ENCODE results near the gene CMTM2.

The CMTM2 gene

DNA sequence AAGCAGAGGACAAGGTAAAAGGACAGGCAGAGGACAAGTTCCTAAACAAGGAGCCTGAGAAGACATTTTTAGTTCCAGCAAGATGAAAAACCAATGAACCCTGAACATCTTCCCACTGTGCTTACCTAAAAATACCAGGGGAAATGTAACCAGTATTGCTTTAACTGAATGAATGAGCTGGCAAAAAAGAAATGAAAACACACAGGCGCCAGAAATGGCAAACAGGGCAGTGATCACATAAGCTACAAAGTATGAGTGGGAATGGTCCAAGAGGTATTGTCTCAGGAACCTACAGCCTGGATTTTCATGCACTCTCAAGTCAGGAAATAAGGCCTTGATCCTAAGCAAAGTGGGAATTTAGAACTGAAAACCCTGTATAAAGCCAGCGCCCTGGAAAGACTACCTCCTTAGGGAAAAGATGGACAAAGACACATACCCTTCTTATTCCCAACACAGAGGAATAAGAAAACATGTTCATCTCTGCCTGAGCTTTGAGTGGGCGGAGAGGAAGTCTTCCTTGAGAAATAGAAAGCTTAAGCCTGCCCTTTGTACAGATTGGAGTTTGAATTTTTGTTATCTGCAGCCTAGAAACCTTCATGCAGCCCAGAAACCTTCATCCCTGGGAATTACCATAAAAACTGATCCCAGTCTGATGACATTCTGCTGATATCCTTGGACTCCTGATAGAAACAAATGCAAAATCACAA lies 2.1 kb downstream of the CMTM2 start:
- Histone ChIP-seq H3K4me2 (ENCODE audit: low read depth, low read length, poor library complexity, severe bottlenecking) (no peak overlapping the region), H3K27ac (ENCODE audit: low read depth, low read length) (no peak overlapping the region)
- TF ChIP-seq EZH2phosphoT487 (conservative IDR thresholded peaks at IDR 0.05; ENCODE audit: low read length): no peak
- TF ChIP-seq, protein P1, sequence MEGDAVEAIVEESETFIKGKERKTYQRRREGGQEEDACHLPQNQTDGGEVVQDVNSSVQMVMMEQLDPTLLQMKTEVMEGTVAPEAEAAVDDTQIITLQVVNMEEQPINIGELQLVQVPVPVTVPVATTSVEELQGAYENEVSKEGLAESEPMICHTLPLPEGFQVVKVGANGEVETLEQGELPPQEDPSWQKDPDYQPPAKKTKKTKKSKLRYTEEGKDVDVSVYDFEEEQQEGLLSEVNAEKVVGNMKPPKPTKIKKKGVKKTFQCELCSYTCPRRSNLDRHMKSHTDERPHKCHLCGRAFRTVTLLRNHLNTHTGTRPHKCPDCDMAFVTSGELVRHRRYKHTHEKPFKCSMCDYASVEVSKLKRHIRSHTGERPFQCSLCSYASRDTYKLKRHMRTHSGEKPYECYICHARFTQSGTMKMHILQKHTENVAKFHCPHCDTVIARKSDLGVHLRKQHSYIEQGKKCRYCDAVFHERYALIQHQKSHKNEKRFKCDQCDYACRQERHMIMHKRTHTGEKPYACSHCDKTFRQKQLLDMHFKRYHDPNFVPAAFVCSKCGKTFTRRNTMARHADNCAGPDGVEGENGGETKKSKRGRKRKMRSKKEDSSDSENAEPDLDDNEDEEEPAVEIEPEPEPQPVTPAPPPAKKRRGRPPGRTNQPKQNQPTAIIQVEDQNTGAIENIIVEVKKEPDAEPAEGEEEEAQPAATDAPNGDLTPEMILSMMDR (IDR thresholded peaks at IDR 0.05; ENCODE audit: insufficient read depth, low read length, poor library complexity, severe bottlenecking): no peak

DNA sequence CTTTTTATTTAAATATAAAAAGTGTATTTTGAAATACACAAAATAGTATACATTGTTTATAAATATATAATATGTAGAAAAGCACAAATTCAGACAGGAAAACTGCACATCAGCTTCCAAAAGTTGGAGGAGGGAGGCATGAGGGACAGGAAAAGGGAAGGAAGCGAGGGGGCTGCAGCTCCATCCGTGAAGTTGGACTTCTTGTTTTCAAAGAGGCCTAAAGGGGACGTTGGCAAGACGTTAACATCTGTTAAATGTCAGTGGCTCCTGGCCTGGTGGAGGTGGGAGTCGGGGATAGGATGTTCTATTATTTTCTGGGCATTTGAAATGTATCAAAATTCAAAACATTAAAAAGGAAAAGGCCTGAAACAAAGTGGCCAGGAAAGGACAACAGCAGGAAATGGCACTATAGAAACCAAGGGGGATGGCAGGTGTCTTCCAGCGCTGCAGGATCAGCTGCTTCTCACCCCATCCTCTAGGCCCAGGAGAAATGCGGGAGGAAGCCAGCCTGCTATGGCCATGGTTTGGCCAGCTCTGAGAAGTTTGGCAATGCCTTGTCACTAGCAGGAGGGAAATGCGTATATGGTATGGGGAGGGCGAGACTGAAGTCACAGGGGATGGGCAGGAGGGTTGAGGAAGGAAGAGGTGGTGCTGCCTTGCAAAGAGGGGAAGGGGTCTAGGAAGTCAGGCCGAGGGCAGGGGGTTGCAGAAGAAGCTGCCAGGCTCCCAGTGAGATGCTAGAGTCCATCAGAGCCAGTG lies 6.4 kb downstream of the CMTM2 start:
- H3K27ac ChIP-seq (ENCODE audit: low read depth, low read length): no peak overlapping the region

More for the DNA sequence above, 2.1 kb downstream of the CMTM2 start:
- no peaks in the 10 kb centered on the region for H3F3A ChIP-seq (ENCODE audit: insufficient read depth)
- no peak overlapping the region for H3K4me3 ChIP-seq (ENCODE audit: insufficient read depth, low read length, poor library complexity, severe bottlenecking)
- H3K79me2 ChIP-seq (ENCODE audit: insufficient read depth, low read length): no peaks in the 10 kb centered on the region
- H2AFZ ChIP-seq (ENCODE audit: low read depth, low read length, severe bottlenecking): no peak overlapping the region
- H3K9me2 ChIP-seq (replicated peaks; ENCODE audit: insufficient read depth, low read length): no peaks in the 10 kb centered on the region
- H3K9me3 ChIP-seq (ENCODE audit: insufficient read depth, low read length): no peaks in the 10 kb centered on the region
- no peaks in the 10 kb centered on the region for H3K36me3 ChIP-seq (ENCODE audit: low read length)
- H3K27me3 ChIP-seq (ENCODE audit: low read length): no peaks in the 10 kb centered on the region
- no peaks in the 10 kb centered on the region for H4K20me1 ChIP-seq (ENCODE audit: low read depth, low read length)
- no peak overlapping the region for H3K9ac ChIP-seq (ENCODE audit: low read length)

DNA sequence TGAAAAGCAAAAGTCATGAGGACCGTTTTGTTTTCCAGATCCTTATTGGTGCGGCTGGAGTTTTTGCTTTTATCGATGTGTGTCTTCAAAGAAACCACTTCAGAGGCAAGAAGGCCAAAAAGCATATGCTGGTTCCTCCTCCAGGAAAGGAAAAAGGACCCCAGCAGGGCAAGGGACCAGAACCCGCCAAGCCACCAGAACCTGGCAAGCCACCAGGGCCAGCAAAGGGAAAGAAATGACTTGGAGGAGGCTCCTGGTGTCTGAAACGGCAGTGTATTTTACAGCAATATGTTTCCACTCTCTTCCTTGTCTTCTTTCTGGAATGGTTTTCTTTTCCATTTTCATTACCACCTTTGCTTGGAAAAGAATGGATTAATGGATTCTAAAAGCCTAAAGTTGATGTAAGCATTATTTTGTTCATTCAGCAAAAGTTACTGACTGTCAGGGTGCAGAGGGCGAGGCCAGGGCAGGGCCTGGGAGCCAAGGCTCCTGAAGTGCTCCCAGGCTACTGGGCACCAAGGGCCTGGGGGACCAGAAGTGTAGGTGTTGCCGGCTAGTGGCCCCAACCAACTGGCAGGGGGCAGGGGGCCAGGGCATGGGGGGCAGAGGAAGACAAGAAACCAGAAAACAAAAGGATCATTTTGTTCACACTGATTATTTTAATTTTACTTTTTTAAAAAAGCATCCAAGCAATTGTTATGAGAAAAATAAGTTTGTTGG lies 8.8 kb downstream of the CMTM2 start:
- Histone ChIP-seq H4K20me1 (ENCODE audit: low read depth, low read length) (no peaks in the 10 kb centered on the region), H3K79me2 (ENCODE audit: insufficient read depth, low read length) (no peaks in the 10 kb centered on the region), H3K27ac (ENCODE audit: low read depth, low read length) (no peak overlapping the region), H3K27me3 (ENCODE audit: low read length) (no peaks in the 10 kb centered on the region), H3F3A (ENCODE audit: insufficient read depth) (no peaks in the 10 kb centered on the region), H3K9ac (ENCODE audit: low read length) (no peak overlapping the region), H3K4me2 (ENCODE audit: low read depth, low read length, poor library complexity, severe bottlenecking) (no peak overlapping the region), H2AFZ (ENCODE audit: low read depth, low read length, severe bottlenecking) (no peak overlapping the region), H3K4me3 (ENCODE audit: insufficient read depth, low read length, poor library complexity, severe bottlenecking) (no peak overlapping the region), H3K9me3 (ENCODE audit: insufficient read depth, low read length) (no peaks in the 10 kb centered on the region), H3K36me3 (ENCODE audit: low read length) (no peaks in the 10 kb centered on the region), H3K9me2 (replicated peaks; ENCODE audit: insufficient read depth, low read length) (no peaks in the 10 kb centered on the region)
- no peak for TF ChIP-seq EZH2phosphoT487 (conservative IDR thresholded peaks at IDR 0.05; ENCODE audit: low read length)
- TF ChIP-seq, protein P1 (IDR thresholded peaks at IDR 0.05; ENCODE audit: insufficient read depth, low read length, poor library complexity, severe bottlenecking): no peak

More for the DNA sequence above, 6.4 kb downstream of the CMTM2 start:
- H3K9ac ChIP-seq (ENCODE audit: low read length): no peak overlapping the region
- no peaks in the 10 kb centered on the region for H3K9me3 ChIP-seq (ENCODE audit: insufficient read depth, low read length)
- no peak overlapping the region for H3K4me2 ChIP-seq (ENCODE audit: low read depth, low read length, poor library complexity, severe bottlenecking)
- H2AFZ ChIP-seq (ENCODE audit: low read depth, low read length, severe bottlenecking): no peak overlapping the region
- no peaks in the 10 kb centered on the region for H4K20me1 ChIP-seq (ENCODE audit: low read depth, low read length)
- no peaks in the 10 kb centered on the region for H3K79me2 ChIP-seq (ENCODE audit: insufficient read depth, low read length)
- H3F3A ChIP-seq (ENCODE audit: insufficient read depth): no peaks in the 10 kb centered on the region
- no peaks in the 10 kb centered on the region for H3K27me3 ChIP-seq (ENCODE audit: low read length)
- no peak for TF ChIP-seq EZH2phosphoT487 (conservative IDR thresholded peaks at IDR 0.05; ENCODE audit: low read length)
- TF ChIP-seq, protein P1 (IDR thresholded peaks at IDR 0.05; ENCODE audit: insufficient read depth, low read length, poor library complexity, severe bottlenecking): no peak
- H3K9me2 ChIP-seq (replicated peaks; ENCODE audit: insufficient read depth, low read length): no peaks in the 10 kb centered on the region
- H3K36me3 ChIP-seq (ENCODE audit: low read length): no peaks in the 10 kb centered on the region
- no peak overlapping the region for H3K4me3 ChIP-seq (ENCODE audit: insufficient read depth, low read length, poor library complexity, severe bottlenecking)
